Lower lobe of right lung (tissue), 2 donors: ENCODE results near the gene YIPF1. TPM values are rescaled to one million over a fixed set of nuclear protein-coding genes. Genes with fewer than 3 reads are reported as not detected.

Source experiments
- ATAC-seq, 2 donors: fragments of 200-7000 bp; cut with Tn5 transposase; one replicate each; pipeline ENCODE4 v1.9.1; 2020 to 2022; ENCODE audit warnings: mild to moderate bottlenecking in 2 of 2, moderate library complexity in 2 of 2
- DNase-seq: peaks from one replicate; pipeline ENCODE4 v3.0.0-alpha.2; 2020
- H3K27ac ChIP-seq: fragments of 200-600 bp; one replicate; pipeline ENCODE4 v1.8.0; 2022
- H3K27me3 ChIP-seq: fragments of 200-600 bp; one replicate; pipeline ENCODE4 v1.8.0; 2022; ENCODE audit warnings: low read depth
- H3K36me3 ChIP-seq: fragments of 200-600 bp; one replicate; pipeline ENCODE4 v1.8.0; 2022; ENCODE audit warnings: mild to moderate bottlenecking
- H3K4me1 ChIP-seq: fragments of 200-600 bp; one replicate; pipeline ENCODE4 v1.8.0; 2022
- H3K4me3 ChIP-seq: fragments of 200-600 bp; one replicate; pipeline ENCODE4 v1.8.0; 2022; ENCODE audit warnings: mild to moderate bottlenecking
- H3K9me3 ChIP-seq: fragments of 200-600 bp; one replicate; pipeline ENCODE4 v1.8.0; 2022
- CTCF ChIP-seq: fragments of 200-600 bp; IDR thresholded peaks from one replicate; pipeline ENCODE4 v1.8.0; 2022; ENCODE audit warnings: antibody characterized with exemption, mild to moderate bottlenecking
- intact Hi-C: fragments of 100-400 bp; cut with DNase I; formaldehyde crosslinking; loops from one replicate; pipeline ENCODE4 v1.11.0; 2022
- total RNA-seq: library from RNA; stranded (reverse); fragmentation: NEBNext Ultra II Directional; extraction: Animal tissue kit (Norgen Biotek cat#: 25700); gene quantifications from one replicate; pipeline ENCODE4 v1.2.1, GENCODE V29; 2021
- donor health status: DM: no; HTN: yes; CAD: no; lungs with severe emphysema.

The YIPF1 gene
- total RNA-seq, 1 donor from 2014 or later, result 24.5 TPM

GRCh38 chr1:53930932-53931331 is 41.3 kb upstream of the YIPF1 start:
- Histone ChIP-seq H3K4me3 (no peak overlapping the region), H3K27ac (no peak overlapping the region), H3K4me1 (no peaks in the 10 kb centered on the region), H3K36me3 (peaks cover 29% of the 10 kb centered on the region), H3K9me3 (no peaks in the 10 kb centered on the region), H3K27me3 (no peaks in the 10 kb centered on the region)
- intact Hi-C loops, result no loop called here
- DNase-seq (no peak), ATAC-seq (no peak)
- TF ChIP-seq CTCF, result no peak

DNA sequence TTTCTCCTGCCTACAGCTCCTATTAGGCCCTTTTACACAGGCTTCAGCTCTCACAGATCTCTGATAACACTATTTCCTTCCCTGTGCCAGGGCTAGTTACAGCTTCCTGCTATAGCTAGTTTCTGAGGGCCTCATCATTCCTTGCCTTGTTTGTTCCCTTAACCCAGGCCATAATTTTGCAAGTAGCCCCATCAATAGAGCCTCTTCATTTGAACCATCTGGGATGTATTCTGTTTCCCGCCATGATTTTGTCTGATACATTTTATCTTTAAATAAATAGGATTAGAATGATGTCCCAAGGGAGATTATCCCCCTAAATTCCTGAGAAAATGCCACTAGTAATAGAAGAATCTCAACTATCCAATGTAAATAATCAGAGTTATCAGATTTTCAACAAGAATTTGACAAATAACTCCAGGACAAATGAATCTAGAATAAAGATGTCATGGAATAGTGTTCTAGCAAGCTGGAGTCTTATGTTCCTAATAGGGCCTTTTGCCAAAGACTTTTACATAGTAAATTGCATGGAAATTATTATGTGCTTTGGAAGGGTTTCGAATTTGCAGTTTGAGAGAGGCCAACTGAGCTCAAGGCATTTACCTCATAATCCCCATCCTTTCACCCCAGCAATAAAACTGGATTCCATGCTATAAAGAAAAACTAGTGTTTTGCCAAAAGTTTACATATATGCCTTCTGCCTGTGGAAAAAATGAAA is 39.8 kb upstream of the YIPF1 start:
- Histone ChIP-seq H3K36me3 (peaks cover 26% of the 10 kb centered on the region), H3K4me3 (no peak overlapping the region), H3K27ac (no peak overlapping the region), H3K4me1 (no peaks in the 10 kb centered on the region), H3K9me3 (no peaks in the 10 kb centered on the region), H3K27me3 (no peaks in the 10 kb centered on the region)
- no peak for ATAC-seq
- DNase-seq, result no peak
- intact Hi-C loops, result no loop called here
- TF ChIP-seq CTCF, result no peak

DNA sequence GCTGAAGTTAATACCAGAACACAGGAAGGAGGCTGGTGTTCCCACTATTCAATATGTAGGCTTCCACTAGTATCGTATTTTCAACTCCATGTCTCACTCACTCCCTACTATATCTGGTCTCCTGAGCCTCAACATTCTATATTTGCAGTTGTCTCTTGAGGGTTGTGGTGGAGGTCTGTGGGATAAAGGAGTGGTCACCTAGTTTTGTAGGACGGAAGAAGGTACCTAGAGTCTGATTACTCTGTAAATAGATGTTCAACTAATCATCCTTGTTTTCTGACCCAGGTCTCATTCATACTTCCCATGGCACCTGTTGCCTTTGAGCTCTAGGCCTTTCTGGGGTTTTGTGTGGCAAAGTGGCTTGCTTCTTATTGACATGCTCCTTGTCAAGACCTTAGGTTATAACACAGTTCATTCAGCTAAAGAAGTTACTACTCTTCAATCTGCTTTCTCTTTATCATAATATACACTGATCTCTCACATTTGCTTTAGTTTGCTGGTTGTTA is 37.8 kb upstream of the YIPF1 start:
- Histone ChIP-seq H3K27me3 (no peaks in the 10 kb centered on the region), H3K4me3 (no peak overlapping the region), H3K27ac (no peak overlapping the region), H3K36me3 (peaks cover 39% of the 10 kb centered on the region), H3K9me3 (no peaks in the 10 kb centered on the region), H3K4me1 (no peaks in the 10 kb centered on the region)
- ATAC-seq (no peak), DNase-seq (no peak)
- intact Hi-C loops, result no loop called here
- TF ChIP-seq CTCF, result no peak

DNA sequence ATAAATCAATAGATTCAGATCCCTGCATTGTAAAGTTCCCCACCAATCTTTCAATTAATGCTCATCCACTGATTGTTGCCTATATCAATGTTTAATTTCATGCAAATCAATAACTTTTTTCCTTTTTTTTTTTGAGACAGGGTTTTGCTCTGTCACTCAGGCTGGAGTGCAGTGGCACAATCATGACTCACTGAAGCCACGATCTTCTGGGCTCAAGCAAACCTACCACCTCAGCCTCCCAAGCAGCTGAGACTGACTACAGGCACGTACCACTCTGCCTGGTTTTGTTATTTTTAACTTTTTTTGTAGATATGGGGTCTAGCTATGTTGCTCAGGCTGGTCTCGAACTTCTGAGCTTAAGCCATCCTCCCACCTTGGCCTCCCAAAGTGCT is 30.1 kb upstream of the YIPF1 start:
- TF ChIP-seq CTCF, result no peak
- H3K4me1 ChIP-seq, result no peaks in the 10 kb centered on the region
- H3K4me3 ChIP-seq, result no peak overlapping the region
- DNase-seq, result no peak
- no peak overlapping the region for H3K27ac ChIP-seq
- intact Hi-C loops, result no loop called here
- no peaks in the 10 kb centered on the region for H3K9me3 ChIP-seq
- no peaks in the 10 kb centered on the region for H3K27me3 ChIP-seq
- H3K36me3 ChIP-seq, result peaks cover 50% of the 10 kb centered on the region
- ATAC-seq, result no peak

- DNase-seq (no peak), ATAC-seq (no peak)
- Histone ChIP-seq H3K4me1 (no peaks in the 10 kb centered on the region), H3K27ac (no peak overlapping the region), H3K27me3 (no peaks in the 10 kb centered on the region), H3K9me3 (no peaks in the 10 kb centered on the region), H3K36me3 (peaks cover 50% of the 10 kb centered on the region), H3K4me3 (no peak overlapping the region)
- intact Hi-C loops, result no loop called here
- no peak for TF ChIP-seq CTCF
These were observed 28.7 kb upstream of the YIPF1 start for GRCh38 chr1:53918343-53918742.
